IPS-20b (cell line): ENCODE measurements around the gene GTSE1.
A peak's percentile ranks its signal among the peaks of the same experiment; 100 is the strongest.
"Not testable (repeated sequence)": the region's sequence is repeated elsewhere in the genome, so short reads cannot be mapped to it uniquely, and the experiment has no call there.

Experiments used
- H3K27ac ChIP-seq: one replicate; pipeline ENCODE4 v1.5.1; 2013; ENCODE audit warnings: low read length
- H3K27me3 ChIP-seq: 2 replicates; pipeline ENCODE4 v1.6.1; 2013; ENCODE audit warnings: mild to moderate bottlenecking, low read length, inconsistent platforms; ENCODE audit not compliant: insufficient read depth
- H3K36me3 ChIP-seq: 2 replicates; pipeline ENCODE4 v1.6.1; 2013; ENCODE audit warnings: low read depth, mild to moderate bottlenecking, inconsistent platforms, low read length, moderate library complexity; ENCODE audit not compliant: insufficient read depth
- H3K4me1 ChIP-seq: 2 replicates; pipeline ENCODE4 v1.6.1; 2013; ENCODE audit warnings: mild to moderate bottlenecking, control low read depth, inconsistent platforms, low read length, moderate library complexity; ENCODE audit not compliant: insufficient read depth
- H3K4me3 ChIP-seq: 2 replicates; pipeline ENCODE4 v1.5.1; 2013; ENCODE audit warnings: mild to moderate bottlenecking, low read length, inconsistent platforms
- H3K9ac ChIP-seq: 2 replicates; pipeline ENCODE4 v1.6.1; 2013; ENCODE audit warnings: low read depth, mild to moderate bottlenecking, inconsistent platforms, low read length, moderate library complexity
- H3K9me3 ChIP-seq: 2 replicates; pipeline ENCODE4 v1.6.1; 2013; ENCODE audit warnings: mild to moderate bottlenecking, low read depth, low read length, inconsistent platforms; ENCODE audit not compliant: insufficient read depth

The GTSE1 gene

GRCh38 chr22:46263216-46263590 is 33.5 kb upstream of the GTSE1 start, which contains the start of gene PKDREJ:
Gene PKDREJ (minus strand): TSS chr22:46263343. CDS start chr22:46263322, 21 bp downstream.
- H3K9ac ChIP-seq: no peak within 1 kb of the TSS
- no peaks in the 10 kb centered on the region; the same call in 1 of the 2 replicates for H3K4me1 ChIP-seq
- no peak within 1 kb of the TSS for H3K27ac ChIP-seq
- H3K27me3 ChIP-seq: peaks cover 85% of the 10 kb centered on the region
- no peaks in the 10 kb centered on the region for H3K36me3 ChIP-seq
- H3K9me3 ChIP-seq: peaks cover 6% of the 10 kb centered on the region
- no peak within 1 kb of the TSS; the same call in 1 of the 2 replicates for H3K4me3 ChIP-seq

- not testable (repeated sequence) for H3K9ac ChIP-seq, H3K27ac ChIP-seq, H3K9me3 ChIP-seq, H3K4me1 ChIP-seq, H3K4me3 ChIP-seq, H3K36me3 ChIP-seq
- peaks cover 72% of the 10 kb centered on the region for H3K27me3 ChIP-seq
Observed at GRCh38 chr22:46264520-46264919, 32.1 kb upstream of the GTSE1 start.

GRCh38 chr22:46265627-46266026 is 31.0 kb upstream of the GTSE1 start:
- H3K36me3 ChIP-seq, H3K27ac ChIP-seq, H3K9me3 ChIP-seq, H3K4me3 ChIP-seq, H3K4me1 ChIP-seq, H3K9ac ChIP-seq: not testable (repeated sequence)
- peaks cover 61% of the 10 kb centered on the region for H3K27me3 ChIP-seq

- peak within 1 kb of the TSS; percentile 81 for H3K4me3 ChIP-seq
- H3K9ac ChIP-seq: peak within 1 kb of the TSS; percentile 80; the same call in 1 of the 2 replicates
- H3K27ac ChIP-seq: no peak within 1 kb of the TSS
- no peaks in the 10 kb centered on the region; the same call in 1 of the 2 replicates for H3K4me1 ChIP-seq
- peaks cover 5% of the 10 kb centered on the region; the same call in 1 of the 2 replicates for H3K36me3 ChIP-seq
- H3K9me3 ChIP-seq: peaks cover 6% of the 10 kb centered on the region; the same call in 1 of the 2 replicates
- H3K27me3 ChIP-seq: peaks cover 41% of the 10 kb centered on the region
Observed at GRCh38 chr22:46267431-46268279, 29.0 kb upstream of the GTSE1 start, which contains the start of gene TTC38. Gene TTC38 (plus strand): TSS chr22:46268008. CDS start chr22:46268040, 32 bp downstream.

GRCh38 chr22:46269564-46269963 is 27.1 kb upstream of the GTSE1 start:
- H3K27me3 ChIP-seq: peaks cover 22% of the 10 kb centered on the region
- peaks cover 6% of the 10 kb centered on the region; the same call in 1 of the 2 replicates for H3K9me3 ChIP-seq
- H3K27ac ChIP-seq: no peak overlapping the region
- peaks cover 16% of the 10 kb centered on the region for H3K36me3 ChIP-seq
- no peak overlapping the region for H3K9ac ChIP-seq
- no peak overlapping the region for H3K4me3 ChIP-seq
- no peaks in the 10 kb centered on the region; the same call in 1 of the 2 replicates for H3K4me1 ChIP-seq

GRCh38 chr22:46272196-46272595 is 24.5 kb upstream of the GTSE1 start:
- no peak overlapping the region for H3K4me3 ChIP-seq
- H3K4me1 ChIP-seq: no peaks in the 10 kb centered on the region; the same call in 1 of the 2 replicates
- peaks cover 2% of the 10 kb centered on the region; the same call in 1 of the 2 replicates for H3K27me3 ChIP-seq
- peaks cover 32% of the 10 kb centered on the region for H3K36me3 ChIP-seq
- no peak overlapping the region for H3K27ac ChIP-seq
- no peak overlapping the region for H3K9ac ChIP-seq
- H3K9me3 ChIP-seq: no peaks in the 10 kb centered on the region

GRCh38 chr22:46272762-46273431 is 23.8 kb upstream of the GTSE1 start:
- Histone ChIP-seq H3K9me3 (no peaks in the 10 kb centered on the region), H3K4me3 (no peak overlapping the region), H3K27me3 (no peaks in the 10 kb centered on the region), H3K9ac (no peak overlapping the region), H3K27ac (no peak overlapping the region), H3K4me1 (no peaks in the 10 kb centered on the region), H3K36me3 (peaks cover 32% of the 10 kb centered on the region)

GRCh38 chr22:46273432-46274148 is 23.1 kb upstream of the GTSE1 start:
- no peaks in the 10 kb centered on the region for H3K9me3 ChIP-seq
- H3K9ac ChIP-seq: no peak overlapping the region
- H3K36me3 ChIP-seq: peaks cover 38% of the 10 kb centered on the region
- H3K4me3 ChIP-seq: no peak overlapping the region
- no peak overlapping the region for H3K27ac ChIP-seq
- no peaks in the 10 kb centered on the region for H3K27me3 ChIP-seq
- H3K4me1 ChIP-seq: no peaks in the 10 kb centered on the region

GRCh38 chr22:46274381-46274780 is 22.3 kb upstream of the GTSE1 start:
- Histone ChIP-seq H3K9me3 (no peaks in the 10 kb centered on the region), H3K27ac (no peak overlapping the region), H3K4me1 (no peaks in the 10 kb centered on the region), H3K4me3 (no peak overlapping the region), H3K36me3 (peaks cover 46% of the 10 kb centered on the region), H3K27me3 (no peaks in the 10 kb centered on the region), H3K9ac (no peak overlapping the region)

GRCh38 chr22:46275455-46276122 is 21.1 kb upstream of the GTSE1 start:
- Histone ChIP-seq H3K9ac (no peak overlapping the region), H3K9me3 (no peaks in the 10 kb centered on the region), H3K36me3 (peaks cover 58% of the 10 kb centered on the region), H3K27ac (no peak overlapping the region), H3K4me3 (no peak overlapping the region), H3K4me1 (no peaks in the 10 kb centered on the region), H3K27me3 (no peaks in the 10 kb centered on the region)

GRCh38 chr22:46276563-46276962 is 20.1 kb upstream of the GTSE1 start:
- H3K36me3 ChIP-seq: peaks cover 66% of the 10 kb centered on the region

More at GRCh38 chr22:46276563-46276962, 20.1 kb upstream of the GTSE1 start:
- Histone ChIP-seq H3K9ac (no peak overlapping the region), H3K4me3 (no peak overlapping the region), H3K4me1 (no peaks in the 10 kb centered on the region), H3K9me3 (no peaks in the 10 kb centered on the region), H3K27ac (no peak overlapping the region), H3K27me3 (no peaks in the 10 kb centered on the region)
